ENCODE measurements around the gene MKI67. TPM values are rescaled to one million over a fixed set of nuclear protein-coding genes. Genes with fewer than 3 reads are reported as not detected.
"Not testable (repeated sequence)": the region's sequence is repeated elsewhere in the genome, so short reads cannot be mapped to it uniquely, and the experiment has no call there.

MKI67 gene
- total and polyA plus RNA-seq, 2 of the 13 experiments (the other 11 are each of a cell fraction or from before 2014, with no cell fraction given), result 6.7 to 22.9 TPM

DNA sequence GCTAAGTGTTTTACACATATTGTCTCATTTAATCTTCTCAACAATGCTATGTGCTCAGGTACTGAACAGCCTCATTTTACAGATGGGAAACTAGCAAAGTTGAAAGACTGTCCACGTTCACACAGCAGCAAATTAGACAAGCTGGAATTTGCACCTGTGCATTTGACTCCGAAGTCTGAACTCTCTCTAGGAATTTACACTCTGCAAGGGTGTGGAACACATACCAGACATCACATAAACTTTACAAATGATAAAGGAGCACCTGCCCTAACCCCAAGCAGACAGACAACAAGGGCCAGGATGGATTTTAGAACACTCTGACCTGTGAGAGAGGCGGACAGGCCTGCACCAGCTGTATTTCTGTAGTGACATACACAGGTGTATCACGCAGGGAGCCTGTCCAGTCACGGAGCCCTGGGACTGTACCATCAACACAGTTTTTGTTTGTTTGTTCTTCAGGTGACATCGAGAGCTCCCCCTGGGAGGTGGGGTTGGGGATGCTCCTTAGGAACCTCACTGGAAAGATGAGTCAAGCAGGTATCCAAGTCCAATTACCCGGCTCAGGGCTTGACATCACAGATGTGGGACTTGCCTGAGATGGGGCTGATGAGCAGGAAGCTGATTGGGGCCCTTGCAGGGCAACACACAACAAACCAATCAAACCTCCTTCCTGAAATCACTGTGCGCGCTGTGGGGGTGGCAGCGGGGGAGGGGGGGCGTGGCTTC, 31.0 kb downstream of the MKI67 start (continued):
- TF ChIP-seq, protein P1, sequence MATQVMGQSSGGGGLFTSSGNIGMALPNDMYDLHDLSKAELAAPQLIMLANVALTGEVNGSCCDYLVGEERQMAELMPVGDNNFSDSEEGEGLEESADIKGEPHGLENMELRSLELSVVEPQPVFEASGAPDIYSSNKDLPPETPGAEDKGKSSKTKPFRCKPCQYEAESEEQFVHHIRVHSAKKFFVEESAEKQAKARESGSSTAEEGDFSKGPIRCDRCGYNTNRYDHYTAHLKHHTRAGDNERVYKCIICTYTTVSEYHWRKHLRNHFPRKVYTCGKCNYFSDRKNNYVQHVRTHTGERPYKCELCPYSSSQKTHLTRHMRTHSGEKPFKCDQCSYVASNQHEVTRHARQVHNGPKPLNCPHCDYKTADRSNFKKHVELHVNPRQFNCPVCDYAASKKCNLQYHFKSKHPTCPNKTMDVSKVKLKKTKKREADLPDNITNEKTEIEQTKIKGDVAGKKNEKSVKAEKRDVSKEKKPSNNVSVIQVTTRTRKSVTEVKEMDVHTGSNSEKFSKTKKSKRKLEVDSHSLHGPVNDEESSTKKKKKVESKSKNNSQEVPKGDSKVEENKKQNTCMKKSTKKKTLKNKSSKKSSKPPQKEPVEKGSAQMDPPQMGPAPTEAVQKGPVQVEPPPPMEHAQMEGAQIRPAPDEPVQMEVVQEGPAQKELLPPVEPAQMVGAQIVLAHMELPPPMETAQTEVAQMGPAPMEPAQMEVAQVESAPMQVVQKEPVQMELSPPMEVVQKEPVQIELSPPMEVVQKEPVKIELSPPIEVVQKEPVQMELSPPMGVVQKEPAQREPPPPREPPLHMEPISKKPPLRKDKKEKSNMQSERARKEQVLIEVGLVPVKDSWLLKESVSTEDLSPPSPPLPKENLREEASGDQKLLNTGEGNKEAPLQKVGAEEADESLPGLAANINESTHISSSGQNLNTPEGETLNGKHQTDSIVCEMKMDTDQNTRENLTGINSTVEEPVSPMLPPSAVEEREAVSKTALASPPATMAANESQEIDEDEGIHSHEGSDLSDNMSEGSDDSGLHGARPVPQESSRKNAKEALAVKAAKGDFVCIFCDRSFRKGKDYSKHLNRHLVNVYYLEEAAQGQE (IDR thresholded peaks at IDR 0.05; ENCODE audit: borderline replicate concordance in 1 of 2, low read depth in 1 of 2, low read length in 2 of 2), result no peak

DNA sequence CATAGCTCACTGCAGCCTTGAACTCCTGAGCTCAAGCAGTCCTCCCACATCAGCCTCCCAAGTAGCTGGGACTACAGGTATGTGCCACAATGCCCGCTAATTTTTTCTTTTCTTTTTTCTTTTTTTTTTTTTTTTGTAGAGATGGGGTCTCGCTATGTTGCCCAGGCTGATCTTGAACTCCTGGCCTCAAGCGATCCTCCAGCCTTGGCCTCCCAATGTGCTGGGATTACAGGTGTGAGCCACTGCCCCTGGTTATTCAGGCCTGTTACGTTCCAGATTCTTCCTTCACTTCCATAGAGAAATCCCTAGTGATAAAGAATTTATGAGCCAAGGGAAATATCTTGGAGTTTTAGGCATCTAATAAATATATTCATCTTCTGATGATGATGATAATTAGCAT, 31.6 kb downstream of the MKI67 start:
- H4K20me1 ChIP-seq (ENCODE audit: insufficient read depth, low read length); H3K9ac ChIP-seq (ENCODE audit: insufficient read depth, low read depth, low read length); H3K27me3 ChIP-seq (ENCODE audit: control insufficient read depth in 1 of 2, insufficient read depth in 2 of 2, low read length in 2 of 2); POLR2A ChIA-PET; BruUV-seq (replicated peaks); H3K27ac ChIP-seq (ENCODE audit: extremely low read length, insufficient read depth, low read length); H3K9me3 ChIP-seq (ENCODE audit: low read length); ATAC-seq; H3K79me2 ChIP-seq (ENCODE audit: insufficient read depth, low read length); H3K4me1 ChIP-seq (ENCODE audit: insufficient read depth, low read length); CTCF ChIA-PET (ENCODE audit: low intra/inter-chr PET ratio, low total read pairs); H3K4me2 ChIP-seq (ENCODE audit: low read depth, low read length); FAIRE-seq; intact Hi-C loops (cut with micrococcal nuclease; ENCODE audit: unreplicated experiment); H3K4me3 ChIP-seq (replicated peaks in 1 of 3; ENCODE audit: insufficient read depth in 1 of 3, low read depth in 2 of 3, low read length in 3 of 3); H2AFZ ChIP-seq (ENCODE audit: low read length); DNase-seq (ENCODE audit: low spot score): not testable (repeated sequence)
- H3K36me3 ChIP-seq (replicated peaks in 1 of 2; ENCODE audit: control insufficient read depth in 1 of 2, insufficient read depth in 2 of 2, low read length in 2 of 2), result peaks cover 5 to 20% of the 10 kb centered on the region in 2 experiments
- in situ Hi-C loops (cut with HindIII; ENCODE audit: extremely low pct_ligation_motif_present, low pct_unique_long_range_greater_than_20kb), result loop anchor here (25.0 kb wide), 1 partner anchor 443 kb away; no protein-coding TSS in a partner anchor
- WGBS (ENCODE audit: low lambda C conversion rate), result 94% methylated on average over 4 of the region's 4 CpGs
